CD14-positive monocyte (primary cell): ENCODE results near the gene KRT79. TPM values are rescaled to one million over a fixed set of nuclear protein-coding genes. Genes with fewer than 3 reads are reported as not detected.

Experiments used
- DNase-seq, 3 donors: peaks; one replicate each; pipeline ENCODE4 v3.0.0-alpha.2; 2011 to 2022
- H2AFZ ChIP-seq: 2 replicates; pipeline ENCODE4 v1.6.0; 2012; ENCODE audit warnings: mild to moderate bottlenecking, low read depth, low read length, inconsistent platforms; ENCODE audit not compliant: insufficient read depth, poor library complexity, severe bottlenecking
- H3K27ac ChIP-seq, 2 donors: 1 replicate in 1 of 2; 2 replicates in 1 of 2; pipeline ENCODE4 v1.5.1; 2012 to 2013; ENCODE audit warnings: low read length in 2 of 2, control low read depth in 1 of 2, inconsistent platforms in 1 of 2, low read depth in 1 of 2, mild to moderate bottlenecking in 1 of 2
- H3K27me3 ChIP-seq, 2 donors: one replicate each; pipeline versions ENCODE4 v1.6.0 to v1.6.1; 2011 to 2013; ENCODE audit warnings: low read length in 2 of 2; ENCODE audit not compliant: control insufficient read depth in 2 of 2, insufficient read depth in 2 of 2
- H3K36me3 ChIP-seq, 2 donors: replicated peaks in 1 of 2; 1 replicate in 1 of 2; 2 replicates in 1 of 2; pipeline versions ENCODE4 v1.5.1 to v1.6.1; 2012 to 2013; ENCODE audit warnings: low read length in 2 of 2, control low read depth in 1 of 2, inconsistent platforms in 1 of 2, mild to moderate bottlenecking in 1 of 2; ENCODE audit not compliant: insufficient read depth in 2 of 2, control insufficient read depth in 1 of 2
- H3K4me1 ChIP-seq, 2 donors: 1 replicate in 1 of 2; 2 replicates in 1 of 2; pipeline versions ENCODE4 v1.5.1 to v1.6.1; 2012 to 2013; ENCODE audit warnings: low read length in 2 of 2, control low read depth in 1 of 2, inconsistent platforms in 1 of 2, mild to moderate bottlenecking in 1 of 2, moderate library complexity in 1 of 2; ENCODE audit not compliant: insufficient read depth in 2 of 2, control insufficient read depth in 1 of 2
- H3K4me2 ChIP-seq: replicated peaks from 2 replicates; pipeline ENCODE3; 2012; ENCODE audit warnings: low read length, moderate library complexity, mild to moderate bottlenecking; ENCODE audit not compliant: poor library complexity, severe bottlenecking; ENCODE audit errors: extremely low read depth
- H3K4me3 ChIP-seq, 3 experiments: fragments of 200-600 bp in 1 of 3; sonication (generic) in 1 of 3; replicated peaks in 1 of 3; 1 replicate in 2 of 3; 2 replicates in 1 of 3; pipeline ENCODE4 v1.5.1; 2011 to 2013; ENCODE audit warnings: low read length in 3 of 3, mild to moderate bottlenecking in 3 of 3, control low read depth in 2 of 3, low read depth in 2 of 3, inconsistent platforms in 1 of 3, moderate library complexity in 1 of 3
- H3K79me2 ChIP-seq: 2 replicates; pipeline ENCODE4 v1.6.0; 2012; ENCODE audit warnings: mild to moderate bottlenecking, control low read depth, inconsistent platforms, low read length, moderate library complexity; ENCODE audit not compliant: insufficient read depth
- H3K9ac ChIP-seq: 2 replicates; pipeline ENCODE4 v1.6.0; 2017; ENCODE audit warnings: low read length, mild to moderate bottlenecking; ENCODE audit not compliant: insufficient read depth, poor library complexity, severe bottlenecking
- H3K9me3 ChIP-seq, 2 donors: replicated peaks in 1 of 2; 1 replicate in 1 of 2; 2 replicates in 1 of 2; pipeline versions ENCODE4 v1.5.1 to v1.6.1; 2012 to 2013; ENCODE audit warnings: low read length in 2 of 2, control low read depth in 1 of 2; ENCODE audit not compliant: control insufficient read depth in 1 of 2, insufficient read depth in 1 of 2
- H4K20me1 ChIP-seq: 2 replicates; pipeline ENCODE4 v1.6.0; 2012; ENCODE audit warnings: mild to moderate bottlenecking, low read length, control low read depth, moderate library complexity; ENCODE audit not compliant: insufficient read depth
- H3K27ac Mint-ChIP-seq, 7 donors: one replicate each; pipeline ENCODE4 v1.8.0; 2020; ENCODE audit warnings: mild to moderate bottlenecking in 7 of 7, mixed read lengths in 7 of 7, moderate library complexity in 6 of 7, inconsistent platforms in 2 of 7
- H3K27me3 Mint-ChIP-seq, 3 donors: one replicate each; pipeline ENCODE4 v1.8.0; 2021 to 2022; ENCODE audit warnings: low read depth in 3 of 3, mild to moderate bottlenecking in 3 of 3, mixed read lengths in 3 of 3, moderate library complexity in 3 of 3, inconsistent platforms in 1 of 3
- H3K36me3 Mint-ChIP-seq, 2 donors: one replicate each; pipeline ENCODE4 v1.8.0; 2020; ENCODE audit warnings: mixed read lengths in 2 of 2, inconsistent platforms in 1 of 2, mild to moderate bottlenecking in 1 of 2
- H3K4me1 Mint-ChIP-seq: one replicate; pipeline ENCODE4 v1.8.0; 2020; ENCODE audit warnings: mild to moderate bottlenecking, mixed read lengths
- H3K4me3 Mint-ChIP-seq, 2 donors: one replicate each; pipeline ENCODE4 v1.8.0; 2020; ENCODE audit warnings: mild to moderate bottlenecking in 2 of 2, mixed read lengths in 2 of 2, moderate library complexity in 1 of 2
- H3K9me3 Mint-ChIP-seq, 7 donors: one replicate each; pipeline ENCODE4 v1.8.0; 2020 to 2022; ENCODE audit warnings: mixed read lengths in 7 of 7, mild to moderate bottlenecking in 6 of 7, moderate library complexity in 6 of 7, inconsistent platforms in 2 of 7
- WGBS: methylation state at CpG from one replicate; pipeline ENCODE4 v1.1.5; 2013; ENCODE audit warnings: missing lambda C conversion rate; ENCODE audit not compliant: insufficient coverage; 5-methylcytosine and 5-hydroxymethylcytosine counted together
- intact Hi-C, 2 donors: fragments of 100-400 bp; cut with micrococcal nuclease; formaldehyde crosslinking; loops; one replicate each; pipeline versions ENCODE4 v1.15.0 to v1.15.1; 2023
- polyA plus RNA-seq, 3 donors: library from polyadenylated mRNA; depleted of rRNA in 1 of 3; unstranded in 2 of 3; stranded (reverse) in 1 of 3; fragments of 300-500 nt in 2 of 3; fragments of >200 nt in 1 of 3; fragmentation: Illumina TruSeq in 2 of 3; gene quantifications; 1 replicate in 2 of 3; 2 replicates in 1 of 3; pipeline ENCODE4 v1.2.3, GENCODE V29; 2012 to 2021
- TF ChIP-seq, protein P1 (sequence below): fragments of 200-600 bp; IDR thresholded peaks from one replicate; pipeline ENCODE4 v1.8.0; 2022; ENCODE audit warnings: antibody characterized with exemption, mild to moderate bottlenecking

The KRT79 gene
- polyA plus RNA-seq, 3 donors = not detected

DNA sequence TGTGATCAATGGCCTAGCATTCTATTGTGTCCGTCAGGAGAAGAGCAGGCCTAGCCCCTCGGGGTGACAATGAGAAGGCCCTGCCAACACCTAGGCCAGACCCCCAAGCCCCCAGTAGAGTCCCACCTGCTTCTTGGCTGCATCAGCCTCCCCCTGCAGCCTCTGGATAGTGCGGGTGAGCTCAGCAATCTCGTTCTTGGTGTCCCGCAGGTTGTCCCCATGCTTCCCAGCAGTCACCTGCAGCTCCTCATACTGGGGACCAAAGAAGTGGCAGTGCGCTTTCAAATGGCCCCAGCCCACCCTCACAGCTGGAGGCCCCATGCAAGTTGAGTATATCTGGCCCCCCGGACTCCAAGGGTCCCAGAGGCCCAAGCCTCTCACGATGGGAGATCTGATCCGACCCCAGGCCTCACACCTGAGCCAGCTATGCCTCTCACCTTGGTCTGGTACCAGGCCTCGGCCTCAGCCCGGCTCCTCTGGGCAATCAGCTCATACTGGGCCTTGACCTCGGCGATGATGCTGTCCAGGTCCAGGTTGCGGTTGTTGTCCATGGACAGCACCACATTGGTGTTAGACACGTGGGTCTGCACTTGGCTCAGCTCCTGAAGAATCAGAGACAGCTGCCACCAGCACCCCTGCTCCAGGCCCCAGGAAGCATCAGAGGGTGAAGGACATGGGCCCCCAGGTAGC lies 10.2 kb downstream of the KRT79 start:
- H3K27ac Mint-ChIP-seq = no peak overlapping the region
- no peaks in the 10 kb centered on the region for H3K36me3 Mint-ChIP-seq
- Histone ChIP-seq H3K9ac (no peak overlapping the region), H2AFZ (no peak overlapping the region), H4K20me1 (no peaks in the 10 kb centered on the region), H3K9me3 (no peaks in the 10 kb centered on the region), H3K27ac (no peak overlapping the region), H3K27me3 (no peaks in the 10 kb centered on the region), H3K36me3 (no peaks in the 10 kb centered on the region), H3K79me2 (no peaks in the 10 kb centered on the region), H3K4me1 (peaks cover 0 to 6% of the 10 kb centered on the region in 2 donors), H3K4me2 (no peak overlapping the region), H3K4me3 (no peak overlapping the region)
- 93% methylated on average over 15 of the region's 15 CpGs for WGBS
- no peak for DNase-seq
- intact Hi-C loops = no loop called here
- H3K4me3 Mint-ChIP-seq = no peak overlapping the region
- TF ChIP-seq, protein P1, sequence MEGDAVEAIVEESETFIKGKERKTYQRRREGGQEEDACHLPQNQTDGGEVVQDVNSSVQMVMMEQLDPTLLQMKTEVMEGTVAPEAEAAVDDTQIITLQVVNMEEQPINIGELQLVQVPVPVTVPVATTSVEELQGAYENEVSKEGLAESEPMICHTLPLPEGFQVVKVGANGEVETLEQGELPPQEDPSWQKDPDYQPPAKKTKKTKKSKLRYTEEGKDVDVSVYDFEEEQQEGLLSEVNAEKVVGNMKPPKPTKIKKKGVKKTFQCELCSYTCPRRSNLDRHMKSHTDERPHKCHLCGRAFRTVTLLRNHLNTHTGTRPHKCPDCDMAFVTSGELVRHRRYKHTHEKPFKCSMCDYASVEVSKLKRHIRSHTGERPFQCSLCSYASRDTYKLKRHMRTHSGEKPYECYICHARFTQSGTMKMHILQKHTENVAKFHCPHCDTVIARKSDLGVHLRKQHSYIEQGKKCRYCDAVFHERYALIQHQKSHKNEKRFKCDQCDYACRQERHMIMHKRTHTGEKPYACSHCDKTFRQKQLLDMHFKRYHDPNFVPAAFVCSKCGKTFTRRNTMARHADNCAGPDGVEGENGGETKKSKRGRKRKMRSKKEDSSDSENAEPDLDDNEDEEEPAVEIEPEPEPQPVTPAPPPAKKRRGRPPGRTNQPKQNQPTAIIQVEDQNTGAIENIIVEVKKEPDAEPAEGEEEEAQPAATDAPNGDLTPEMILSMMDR = no peak
- peaks cover 7% of the 10 kb centered on the region for H3K4me1 Mint-ChIP-seq
- peaks cover 2 to 7% (median 3%) of the 10 kb centered on the region in 3 donors for H3K27me3 Mint-ChIP-seq
- H3K9me3 Mint-ChIP-seq = no peaks in the 10 kb centered on the region

DNA sequence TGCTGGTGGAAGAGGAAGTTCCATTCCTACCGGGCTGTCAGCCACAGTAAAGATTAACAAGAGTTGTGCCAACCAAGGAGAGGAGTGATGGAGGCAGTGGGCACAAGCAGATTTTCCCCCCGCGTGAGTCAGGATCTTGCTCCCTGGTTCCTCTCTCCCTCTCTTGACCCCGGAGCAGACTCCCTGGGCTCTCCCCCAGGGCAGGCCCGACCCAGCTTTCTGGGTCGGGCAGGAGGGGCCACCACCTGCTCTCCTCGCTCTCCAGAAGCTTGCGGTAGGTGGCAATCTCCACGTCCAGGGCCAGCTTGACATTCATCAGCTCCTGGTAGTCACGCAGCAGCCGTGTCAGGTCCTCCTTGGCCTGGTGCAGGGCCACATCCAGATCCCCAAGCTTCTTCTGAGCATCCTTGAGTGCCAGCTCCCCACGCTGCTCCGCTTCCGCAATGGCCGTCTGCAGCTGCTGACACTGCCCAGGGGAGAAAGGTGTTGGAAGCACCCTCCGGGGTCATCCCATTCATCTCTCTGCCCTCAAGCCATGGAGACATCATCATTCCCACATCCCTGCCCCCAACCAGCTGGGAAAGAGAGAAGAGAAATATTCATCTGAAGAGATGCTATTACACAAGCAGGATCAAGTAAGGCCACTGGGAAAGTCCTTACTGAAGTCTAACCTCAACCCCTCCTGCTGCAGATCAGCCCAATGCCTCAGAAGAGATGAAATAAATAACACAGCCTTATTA lies 11.2 kb downstream of the KRT79 start:
- Mint-ChIP-seq H3K27ac (no peak overlapping the region), H3K9me3 (no peaks in the 10 kb centered on the region), H3K27me3 (peaks cover 3 to 7% (median 6%) of the 10 kb centered on the region in 3 donors), H3K36me3 (no peaks in the 10 kb centered on the region), H3K4me3 (no peak overlapping the region), H3K4me1 (no peaks in the 10 kb centered on the region)
- Histone ChIP-seq H2AFZ (no peak overlapping the region), H3K27ac (no peak overlapping the region), H4K20me1 (no peaks in the 10 kb centered on the region), H3K79me2 (no peaks in the 10 kb centered on the region), H3K9ac (no peak overlapping the region), H3K36me3 (no peaks in the 10 kb centered on the region), H3K4me2 (no peak overlapping the region), H3K9me3 (no peaks in the 10 kb centered on the region), H3K4me1 (no peaks in the 10 kb centered on the region), H3K4me3 (no peak overlapping the region), H3K27me3 (no peaks in the 10 kb centered on the region)
- intact Hi-C loops = no loop called here
- WGBS = 71% methylated on average over 11 of the region's 16 CpGs
- TF ChIP-seq, protein P1 = no peak
- no peak for DNase-seq
